ENCODE results near the gene NFIA.

DNA sequence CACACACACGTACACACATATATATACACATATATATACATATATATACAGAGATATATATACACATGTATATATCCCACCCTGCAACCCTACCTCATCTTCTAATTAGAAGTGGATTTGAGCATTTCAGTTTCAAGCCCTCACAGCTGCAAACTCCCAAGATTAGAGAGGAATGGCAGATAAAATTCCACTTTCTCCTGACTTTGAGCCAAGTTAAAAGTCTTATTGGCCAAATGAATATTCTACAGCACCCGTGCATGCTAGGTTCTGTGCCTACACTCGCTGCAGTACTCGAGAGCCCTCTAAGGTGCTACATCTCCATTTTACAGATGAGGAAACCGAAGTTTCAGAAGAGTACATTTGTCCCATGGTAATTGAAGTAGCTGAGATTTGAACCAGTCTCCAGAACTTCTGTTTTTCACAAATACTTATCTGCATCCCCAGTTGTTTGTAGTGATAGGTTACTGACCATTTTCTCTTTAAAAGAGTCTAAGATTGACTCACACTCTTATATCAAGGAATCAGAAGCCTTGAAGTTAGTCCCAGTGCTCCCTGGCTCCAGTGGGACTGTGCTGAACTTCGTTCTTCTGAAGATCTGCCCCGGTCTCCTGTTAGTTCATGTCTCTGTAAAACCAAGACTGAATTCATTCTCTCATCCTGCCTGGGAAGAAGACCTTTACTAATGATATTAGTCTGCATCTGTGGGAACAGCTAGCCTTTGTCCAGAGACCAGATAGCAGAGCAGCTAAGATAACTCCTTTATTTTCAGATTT lies 350.4 kb downstream of the NFIA start:
- TF ChIP-seq POLR2AphosphoS5 (IDR thresholded peaks at IDR 0.05; ENCODE audit: borderline replicate concordance, low read depth, low read length) (no peak), EZH2 (IDR thresholded peaks at IDR 0.05) (no peak)
